GM18519 (cell line): Measurements from ENCODE around the gene CD58.
"Not testable (repeated sequence)": the region's sequence is repeated elsewhere in the genome, so short reads cannot be mapped to it uniquely, and the experiment has no call there.

ENCODE experiments used
- ATAC-seq: cut with Tn5 transposase; IDR thresholded peaks from one replicate; pipeline ENCODE4 v1.9.1; 2021; ENCODE audit warnings: mild to moderate bottlenecking, moderate library complexity; ENCODE audit not compliant: unreplicated experiment, low FRiP score

CD58 gene

DNA sequence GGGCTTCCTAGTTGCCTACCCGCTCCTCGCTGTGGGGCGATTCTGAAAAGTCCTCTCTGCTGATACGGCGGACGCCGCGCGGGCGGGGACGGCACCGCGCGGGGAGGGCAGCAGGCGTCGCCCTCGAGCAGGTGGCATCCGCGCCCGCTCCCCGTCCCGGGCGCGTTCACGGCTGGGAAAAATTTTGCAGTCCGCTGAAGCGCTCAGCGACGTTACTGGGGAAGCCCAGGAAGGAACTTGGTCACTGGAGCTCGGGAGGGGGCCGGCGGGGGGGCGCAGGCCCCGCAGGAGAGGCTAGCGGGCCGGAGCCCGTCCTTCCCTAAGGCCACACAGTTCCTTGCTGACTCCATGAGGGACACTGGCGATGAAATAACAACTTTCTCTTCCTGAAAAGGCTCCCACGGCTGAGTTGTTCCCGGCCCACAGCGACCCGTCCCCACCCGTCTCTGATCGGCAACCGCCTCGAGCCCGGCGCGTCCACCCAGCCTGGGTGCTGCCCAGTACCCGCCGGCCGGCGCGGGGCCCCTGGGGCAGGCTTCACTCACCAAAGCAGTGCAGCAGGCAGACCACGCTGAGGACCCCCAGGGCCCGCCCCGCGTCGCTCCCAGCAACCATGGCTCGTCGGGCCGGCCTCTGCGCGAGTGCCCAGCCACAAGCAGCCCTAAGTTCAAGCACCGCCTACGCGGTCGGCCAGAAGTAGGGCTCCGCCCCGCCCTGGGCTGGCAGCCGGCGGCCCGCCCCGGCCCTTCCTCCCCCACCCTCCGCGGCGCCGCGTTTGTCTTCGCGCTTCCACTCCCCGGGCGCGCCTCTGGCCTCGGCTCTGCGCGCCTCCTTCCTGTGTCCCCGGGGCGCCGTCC, at the start of gene CD58:
TSS of gene CD58 (minus strand) at position 669 of the 857 bp plus-strand sequence. CDS start at position 615, 54 bp downstream.
- ATAC-seq = peak; percentile 33

GRCh38 chr1:116620392-116620791, 49.6 kb upstream of the CD58 start:
- not testable (repeated sequence) for ATAC-seq

DNA sequence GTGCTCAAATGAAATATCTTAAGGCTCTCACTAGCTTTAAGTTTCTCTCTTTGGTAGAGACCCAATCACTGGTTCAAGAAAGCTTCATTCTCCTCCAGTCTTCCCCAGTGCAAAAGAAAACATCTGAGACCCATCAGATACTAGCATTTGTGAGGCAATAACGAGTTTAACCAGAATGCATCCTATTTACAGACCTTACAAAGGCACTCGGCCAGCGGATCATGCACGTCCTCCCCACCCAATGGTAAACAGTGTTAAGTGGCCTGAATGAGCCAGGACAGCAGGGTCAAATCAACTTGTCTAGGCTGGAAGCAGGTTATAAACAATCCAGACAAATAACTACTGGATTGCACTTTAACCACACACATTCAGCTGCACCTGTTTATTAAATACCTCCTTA, 48.3 kb upstream of the CD58 start:
- ATAC-seq = not testable (repeated sequence)

- not testable (repeated sequence) for ATAC-seq
Observed at GRCh38 chr1:116617808-116618207, 47.0 kb upstream of the CD58 start.

DNA sequence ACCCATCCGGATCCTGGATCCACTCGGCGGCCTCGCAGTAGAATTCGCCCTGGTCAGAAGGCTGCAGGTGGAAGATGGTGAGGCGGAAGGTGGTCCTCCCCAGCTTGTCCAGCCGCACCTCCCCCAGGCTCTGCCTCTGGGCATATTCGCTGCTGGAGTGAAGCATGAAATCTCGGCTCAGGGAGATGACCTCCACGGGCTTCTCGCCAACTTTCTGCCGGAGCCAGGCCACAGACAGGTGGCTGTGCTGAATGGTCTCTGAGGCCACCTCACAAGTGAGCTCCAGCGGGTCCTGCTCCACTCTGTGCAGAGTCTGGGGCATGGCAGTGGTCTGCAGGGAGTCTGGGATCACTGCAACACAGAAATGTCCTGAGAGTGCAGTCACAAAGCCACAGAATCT, 43.0 kb upstream of the CD58 start:
- ATAC-seq = not testable (repeated sequence)

- ATAC-seq = not testable (repeated sequence)
Observed at GRCh38 chr1:116609801-116610371, 39.1 kb upstream of the CD58 start.

DNA sequence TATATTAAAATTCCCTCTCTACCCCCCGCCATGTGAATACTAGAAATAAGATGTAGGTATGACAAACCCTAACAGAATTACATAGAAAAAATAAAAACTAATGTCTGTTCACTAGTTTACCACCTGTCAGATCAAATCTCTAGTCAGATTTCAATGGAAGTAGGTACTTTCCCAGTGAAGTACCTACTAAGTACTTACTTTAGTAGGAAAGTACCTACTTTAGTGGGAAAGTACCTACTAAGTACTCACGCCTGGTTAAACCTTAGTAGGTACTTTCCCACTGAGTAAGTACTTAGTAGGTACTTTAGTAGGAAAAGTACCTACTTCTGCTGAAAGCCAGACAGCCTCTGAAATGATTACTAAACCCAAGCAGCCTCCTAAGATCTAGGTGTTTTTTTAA, 38.0 kb upstream of the CD58 start:
- ATAC-seq = not testable (repeated sequence)

DNA sequence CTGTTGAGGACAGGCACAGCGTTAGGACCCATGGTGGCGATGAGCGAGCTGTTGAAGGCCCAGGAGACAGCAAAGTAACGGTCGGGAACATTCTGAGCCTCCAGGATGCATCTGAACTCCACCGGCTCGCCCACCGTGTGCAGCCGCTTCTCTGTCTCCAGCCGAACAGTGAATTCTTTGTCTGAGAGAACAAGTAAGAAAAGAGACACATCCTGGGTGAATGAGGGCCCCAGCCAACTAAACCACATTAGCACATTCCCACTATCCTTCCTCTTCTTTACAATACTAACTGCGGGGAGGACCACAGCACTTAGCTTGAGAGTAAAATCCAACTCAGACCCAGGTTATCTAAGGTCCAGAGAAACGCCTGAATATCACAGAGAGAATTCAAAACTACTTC, 37.3 kb upstream of the CD58 start:
- ATAC-seq = not testable (repeated sequence)

DNA sequence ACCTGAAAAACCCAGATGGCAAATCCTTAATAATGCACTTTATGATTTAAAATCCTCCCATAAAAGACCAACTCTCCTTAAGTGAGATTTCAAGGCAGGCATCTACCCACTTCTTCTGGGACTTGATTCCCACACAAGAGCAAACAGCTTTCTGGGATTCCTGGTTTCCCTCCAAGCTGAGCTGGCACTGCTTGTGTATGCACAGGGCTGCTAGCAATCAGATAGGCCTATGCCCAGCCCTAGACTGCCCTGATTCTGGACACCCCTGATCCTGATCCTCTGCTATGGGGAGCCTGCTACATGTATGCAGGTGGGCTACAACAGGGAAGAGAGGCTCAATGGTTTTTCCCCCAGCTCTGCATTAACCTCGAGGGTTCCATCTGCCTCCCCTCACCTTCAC, 36.6 kb upstream of the CD58 start:
- ATAC-seq = not testable (repeated sequence)

GRCh38 chr1:116606067-116606466, 35.2 kb upstream of the CD58 start:
- not testable (repeated sequence) for ATAC-seq

DNA sequence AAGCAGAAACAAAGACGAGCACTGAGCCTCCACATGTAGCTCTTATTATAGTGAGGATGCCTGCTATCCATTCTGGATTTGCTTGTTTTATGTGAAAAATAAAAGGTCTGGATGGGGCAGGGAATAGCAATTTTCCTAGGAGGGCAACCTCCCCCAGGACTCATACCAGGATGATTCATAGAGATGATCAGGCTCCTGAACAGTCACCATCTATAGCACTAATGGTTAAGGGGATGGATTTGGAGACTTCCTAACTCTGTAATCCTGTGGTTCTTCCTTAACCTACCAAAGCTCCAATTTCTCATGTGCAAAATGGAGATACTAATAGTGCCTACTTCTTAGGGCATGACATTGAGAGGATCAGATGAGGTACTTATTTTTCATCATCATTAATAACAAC, 34.5 kb upstream of the CD58 start:
- ATAC-seq = no peak

GRCh38 chr1:116604408-116604807, 33.6 kb upstream of the CD58 start:
- ATAC-seq = not testable (repeated sequence)

DNA sequence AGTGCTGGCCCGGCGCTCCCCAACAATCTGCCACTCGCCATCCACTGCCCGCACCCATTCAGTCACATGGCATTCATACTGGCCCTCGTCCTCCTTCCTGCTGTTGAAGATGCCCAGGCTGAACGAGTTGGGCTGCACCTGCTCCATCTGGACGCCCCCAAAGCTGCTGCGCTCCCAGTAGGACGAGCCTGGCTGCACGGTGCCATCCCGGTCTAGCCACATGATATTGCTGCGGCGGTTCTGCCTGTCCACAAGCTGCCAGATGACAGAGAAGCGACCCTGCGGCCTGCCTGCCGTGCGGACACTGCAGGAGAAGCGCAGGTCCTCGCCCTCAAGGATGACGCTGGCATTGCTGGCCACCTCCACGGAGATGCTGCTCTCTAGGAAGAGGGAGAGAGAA, 32.8 kb upstream of the CD58 start:
- not testable (repeated sequence) for ATAC-seq

DNA sequence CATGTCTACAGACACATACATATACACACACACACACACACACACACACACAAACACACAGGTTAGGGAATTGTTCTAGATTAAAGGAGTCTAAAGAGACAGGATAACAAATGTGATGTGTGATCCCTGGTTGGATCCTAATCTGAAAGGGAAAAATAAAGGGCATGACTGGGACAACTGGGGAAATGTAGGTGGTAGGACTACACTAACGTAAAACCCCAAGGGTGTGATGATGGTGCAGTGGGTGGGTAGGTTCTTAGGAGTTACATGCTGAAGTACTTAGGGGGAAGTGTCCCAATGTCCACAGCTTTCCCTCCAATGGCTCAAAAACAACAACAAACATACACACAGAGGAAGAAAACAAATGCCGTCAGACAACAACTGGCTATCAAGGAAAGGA, 28.5 kb upstream of the CD58 start:
- not testable (repeated sequence) for ATAC-seq

- ATAC-seq = not testable (repeated sequence)
Observed at GRCh38 chr1:116598420-116599036, 27.7 kb upstream of the CD58 start.

- peak; percentile 60 for ATAC-seq
Observed at GRCh38 chr1:116597388-116597787, 26.6 kb upstream of the CD58 start.

- ATAC-seq = not testable (repeated sequence)
Observed at GRCh38 chr1:116596742-116597307, 26.0 kb upstream of the CD58 start.

- ATAC-seq = not testable (repeated sequence)
Observed at GRCh38 chr1:116595946-116596741, 25.3 kb upstream of the CD58 start.

DNA sequence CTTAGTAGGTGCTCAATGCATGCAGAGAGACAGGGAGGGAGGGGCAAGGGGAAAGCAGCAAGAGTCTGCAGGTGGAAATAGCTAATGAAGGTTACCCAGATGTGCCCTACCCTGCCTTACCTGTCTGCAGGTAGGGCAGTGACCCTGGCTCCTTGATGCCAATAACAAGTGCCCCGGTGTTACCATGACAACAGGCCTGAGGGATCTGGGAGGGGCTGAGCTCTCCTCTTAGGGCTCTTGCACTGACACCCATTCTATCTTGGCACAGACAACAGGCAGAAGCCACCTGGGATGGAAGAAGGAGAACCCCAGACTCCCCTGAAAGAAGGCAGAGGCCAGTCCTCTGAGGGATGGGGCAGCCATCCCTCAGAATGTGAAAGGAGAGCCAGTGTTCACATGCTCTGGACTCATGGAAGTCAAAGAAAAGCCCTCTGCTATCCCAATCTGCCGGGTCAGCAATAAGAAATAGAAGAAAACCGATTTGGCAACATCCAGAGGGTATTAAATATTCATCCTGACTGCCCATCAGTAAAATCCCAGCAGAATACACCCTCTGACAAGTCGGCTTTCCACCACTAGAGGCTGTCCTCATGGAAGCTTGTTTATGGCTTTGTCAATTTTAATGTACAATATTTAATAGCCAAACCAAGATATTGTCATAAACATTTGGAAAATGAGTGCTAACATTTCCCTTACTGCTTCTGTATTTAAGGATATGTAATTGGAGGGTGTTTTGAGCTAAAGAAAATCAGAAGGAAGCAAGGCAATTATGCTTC, 24.4 kb upstream of the CD58 start:
- not testable (repeated sequence) for ATAC-seq
